Panc1 (cell line): Measurements from ENCODE around the gene GNG3. TPM values are rescaled to one million over a fixed set of nuclear protein-coding genes. Genes with fewer than 3 reads are reported as not detected.
A peak's percentile ranks its signal among the peaks of the same experiment; 100 is the strongest.

Experiments
- ATAC-seq: fragments of 200-7000 bp; cut with Tn5 transposase; 2 replicates; pipeline ENCODE4 v1.9.1; 2020; ENCODE audit warnings: mild to moderate bottlenecking, moderate library complexity
- BruUV-seq: library from RNA; stranded (reverse); fragments of 400-500 nt; replicated peaks from 2 replicates; lab custom pipeline; 2021; lab: Mats Ljungman, UMichigan
- CTCF ChIA-PET: fragments of 300-600 bp; sonication (Branson Sonifier 250); formaldehyde crosslinking; loops from one replicate; lab custom pipeline; 2022; ENCODE audit warnings: antibody characterized with exemption; lab: Charles Lee
- POLR2A ChIA-PET: fragments of 300-600 bp; sonication (Branson Sonifier 250); formaldehyde crosslinking; loops from one replicate; lab custom pipeline; 2022; ENCODE audit warnings: antibody characterized with exemption; lab: Charles Lee
- DNase-seq: peaks from one replicate; pipeline ENCODE4 v3.0.0-alpha.2; 2010; ENCODE audit warnings: low read depth, low spot score
- H3K27ac ChIP-seq: 2 replicates; pipeline ENCODE4 v1.5.1; 2011; ENCODE audit warnings: mild to moderate bottlenecking, low read length, inconsistent platforms
- H3K27me3 ChIP-seq: fragments of 200-500 bp; sonication (Bioruptor generic); 2 replicates; pipeline ENCODE4 v1.6.0; 2014; ENCODE audit warnings: low read length, inconsistent platforms; ENCODE audit not compliant: control insufficient read depth, insufficient read depth
- H3K36me3 ChIP-seq: fragments of 200-500 bp; sonication (Bioruptor generic); 2 replicates; pipeline ENCODE4 v1.5.1; 2014; ENCODE audit warnings: inconsistent platforms, mild to moderate bottlenecking, low read length, moderate library complexity; ENCODE audit not compliant: control insufficient read depth, insufficient read depth
- H3K4me1 ChIP-seq: 2 replicates; pipeline ENCODE4 v1.5.1; 2011; ENCODE audit warnings: inconsistent platforms, mild to moderate bottlenecking, low read length, moderate library complexity; ENCODE audit not compliant: control insufficient read depth, insufficient read depth
- H3K4me3 ChIP-seq, 2 experiments: 2 replicates each; pipeline ENCODE4 v1.5.1; 2011 to 2012; ENCODE audit warnings: low read depth in 2 of 2, low read length in 2 of 2, mild to moderate bottlenecking in 2 of 2, inconsistent platforms in 1 of 2, moderate library complexity in 1 of 2
- H3K9me3 ChIP-seq: fragments of 200-500 bp; sonication (Bioruptor generic); 2 replicates; pipeline ENCODE4 v1.5.1; 2014; ENCODE audit warnings: low read depth, mild to moderate bottlenecking, inconsistent platforms, low read length, moderate library complexity; ENCODE audit not compliant: control insufficient read depth, insufficient read depth
- CTCF ChIP-seq: fragments of 450-650 bp; IDR thresholded peaks from 2 replicates; pipeline ENCODE4 v1.5.1; 2017; ENCODE audit warnings: mild to moderate bottlenecking
- POLR2AphosphoS5 ChIP-seq: IDR thresholded peaks from 2 replicates; pipeline ENCODE4 v1.6.1; 2012; ENCODE audit warnings: mild to moderate bottlenecking, low read depth, low read length, moderate library complexity
- SIN3A ChIP-seq: IDR thresholded peaks from 2 replicates; pipeline ENCODE4 v1.6.1; 2012; ENCODE audit warnings: low read depth, mild to moderate bottlenecking, low read length, moderate library complexity, borderline replicate concordance; ENCODE audit not compliant: insufficient read depth
- TCF7L2 ChIP-seq: IDR thresholded peaks from 2 replicates; pipeline ENCODE4 v1.6.1; 2011; ENCODE audit warnings: mild to moderate bottlenecking, low read depth, low read length, inconsistent platforms
- in situ Hi-C: cut with HindIII; loops from 2 replicates; pipeline ENCODE4 v1.10.0; 2016; ENCODE audit warnings: low sequenced_read_pairs, low pct_unique_long_range_greater_than_20kb
- intact Hi-C: fragments of 100-400 bp; cut with micrococcal nuclease; formaldehyde crosslinking; loops from one replicate; pipeline ENCODE4 v1.10.0; 2022; ENCODE audit not compliant: unreplicated experiment
- total RNA-seq: library from RNA; stranded (reverse); gene quantifications from one replicate; pipeline ENCODE4 v1.2.1, GENCODE V29; 2021; ENCODE audit not compliant: unreplicated experiment
- TF ChIP-seq, protein P1 (sequence below), 2 experiments: IDR thresholded peaks; 2 replicates each; pipeline ENCODE4 v1.6.1; 2011 to 2012; ENCODE audit warnings: low read depth in 2 of 2, control low read depth in 1 of 2, low read length in 1 of 2, mild to moderate bottlenecking in 1 of 2, moderate library complexity in 1 of 2; ENCODE audit not compliant: insufficient read depth in 1 of 2

GNG3 gene
- total RNA-seq, 1 experiment from 2014 or later = not detected

- H3K27ac ChIP-seq = peak overlapping the region; percentile 42; the same call in 1 of the 2 replicates
- in situ Hi-C loops = no loop called here
- H3K36me3 ChIP-seq = no peaks in the 10 kb centered on the region; the same call in 1 of the 2 replicates
- ChIA-PET CTCF (interaction anchor here (0.6 to 1.4 kb wide), 7 partner anchors 25 to 185 kb away, joined by 3 to 8 read pairs (median 4); partner anchors contain the start of gene ZBTB3), POLR2A (interaction anchor here (0.6 to 0.8 kb wide), 2 partner anchors 10 to 95 kb away, joined by 4 to 6 read pairs; no protein-coding TSS in a partner anchor)
- ATAC-seq = peak; percentile 93
- no peak for DNase-seq
- H3K4me3 ChIP-seq = no peak overlapping the region
- TF ChIP-seq, protein P1, sequence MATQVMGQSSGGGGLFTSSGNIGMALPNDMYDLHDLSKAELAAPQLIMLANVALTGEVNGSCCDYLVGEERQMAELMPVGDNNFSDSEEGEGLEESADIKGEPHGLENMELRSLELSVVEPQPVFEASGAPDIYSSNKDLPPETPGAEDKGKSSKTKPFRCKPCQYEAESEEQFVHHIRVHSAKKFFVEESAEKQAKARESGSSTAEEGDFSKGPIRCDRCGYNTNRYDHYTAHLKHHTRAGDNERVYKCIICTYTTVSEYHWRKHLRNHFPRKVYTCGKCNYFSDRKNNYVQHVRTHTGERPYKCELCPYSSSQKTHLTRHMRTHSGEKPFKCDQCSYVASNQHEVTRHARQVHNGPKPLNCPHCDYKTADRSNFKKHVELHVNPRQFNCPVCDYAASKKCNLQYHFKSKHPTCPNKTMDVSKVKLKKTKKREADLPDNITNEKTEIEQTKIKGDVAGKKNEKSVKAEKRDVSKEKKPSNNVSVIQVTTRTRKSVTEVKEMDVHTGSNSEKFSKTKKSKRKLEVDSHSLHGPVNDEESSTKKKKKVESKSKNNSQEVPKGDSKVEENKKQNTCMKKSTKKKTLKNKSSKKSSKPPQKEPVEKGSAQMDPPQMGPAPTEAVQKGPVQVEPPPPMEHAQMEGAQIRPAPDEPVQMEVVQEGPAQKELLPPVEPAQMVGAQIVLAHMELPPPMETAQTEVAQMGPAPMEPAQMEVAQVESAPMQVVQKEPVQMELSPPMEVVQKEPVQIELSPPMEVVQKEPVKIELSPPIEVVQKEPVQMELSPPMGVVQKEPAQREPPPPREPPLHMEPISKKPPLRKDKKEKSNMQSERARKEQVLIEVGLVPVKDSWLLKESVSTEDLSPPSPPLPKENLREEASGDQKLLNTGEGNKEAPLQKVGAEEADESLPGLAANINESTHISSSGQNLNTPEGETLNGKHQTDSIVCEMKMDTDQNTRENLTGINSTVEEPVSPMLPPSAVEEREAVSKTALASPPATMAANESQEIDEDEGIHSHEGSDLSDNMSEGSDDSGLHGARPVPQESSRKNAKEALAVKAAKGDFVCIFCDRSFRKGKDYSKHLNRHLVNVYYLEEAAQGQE (IDR thresholded peaks at IDR 0.05; ENCODE audit: insufficient read depth in 1 of 2, low read depth in 2 of 2, low read length in 1 of 2) = no peak
- peak; percentile 84; the same call in 1 of the 2 replicates for TF ChIP-seq CTCF
- intact Hi-C loops = no loop called here
- H3K9me3 ChIP-seq = no peaks in the 10 kb centered on the region
- H3K27me3 ChIP-seq = no peaks in the 10 kb centered on the region
- no TSS peak for BruUV-seq
- peaks cover 11% of the 10 kb centered on the region for H3K4me1 ChIP-seq
Observed at GRCh38 chr11:62680825-62681240, 26.6 kb upstream of the GNG3 start.

GRCh38 chr11:62682518-62682917 lies 25.0 kb upstream of the GNG3 start:
- H3K36me3 ChIP-seq = no peaks in the 10 kb centered on the region; the same call in 1 of the 2 replicates
- H3K9me3 ChIP-seq = no peaks in the 10 kb centered on the region
- ATAC-seq = no peak
- H3K4me1 ChIP-seq = peaks cover 8% of the 10 kb centered on the region
- intact Hi-C loops (no loop called here), in situ Hi-C loops (no loop called here)
- no peak for DNase-seq
- ChIA-PET POLR2A (no interaction called here), CTCF (no interaction called here)
- H3K27ac ChIP-seq = no peak overlapping the region
- TF ChIP-seq SIN3A = no peak
- TF ChIP-seq POLR2AphosphoS5 = no peak
- no peak for TF ChIP-seq CTCF
- no peak for TF ChIP-seq TCF7L2
- TF ChIP-seq, protein P1 (IDR thresholded peaks at IDR 0.05; ENCODE audit: insufficient read depth in 1 of 2, low read depth in 2 of 2, low read length in 1 of 2) = no peak
- BruUV-seq = no TSS peak
- H3K27me3 ChIP-seq = no peaks in the 10 kb centered on the region
- H3K4me3 ChIP-seq = no peak overlapping the region
